Endothelial cell of umbilical vein (primary cell): ENCODE data around the gene RGS6. TPM values are rescaled to one million over a fixed set of nuclear protein-coding genes. Genes with fewer than 3 reads are reported as not detected.

ENCODE experiments used
- BruUV-seq: library from RNA; stranded (reverse); fragments of 400-500 nt; replicated peaks from 2 replicates; lab custom pipeline; 2021; lab: Mats Ljungman, UMichigan
- CTCF ChIA-PET: fragments of 300-600, 350-600 bp; sonication (Branson Sonifier 250); formaldehyde crosslinking; loops from one replicate; lab custom pipeline; 2021; ENCODE audit warnings: antibody characterized with exemption, inconsistent platforms; lab: Charles Lee
- POLR2A ChIA-PET: fragments of 300-600, 350-600 bp; sonication (Branson Sonifier 250); formaldehyde crosslinking; loops from one replicate; lab custom pipeline; 2021; ENCODE audit warnings: antibody characterized with exemption, inconsistent platforms; lab: Charles Lee
- DNase-seq: peaks from one replicate; pipeline ENCODE4 v3.0.0-alpha.2; 2011; ENCODE audit warnings: low read depth, low spot score
- FAIRE-seq: peaks from 2 replicates; lab custom pipeline; 2011; peaks lifted over from hg19 to GRCh38; lab: Jason Lieb, UNC
- H2AFZ ChIP-seq: 2 replicates; pipeline ENCODE4 v1.6.0; 2012; ENCODE audit warnings: low read depth, low read length, control low read depth, inconsistent platforms
- H3K27ac ChIP-seq: 2 replicates; pipeline ENCODE4 v1.5.1; 2011; ENCODE audit warnings: low read depth, mild to moderate bottlenecking, control low read depth, low read length, moderate library complexity; ENCODE audit not compliant: insufficient read depth
- H3K27me3 ChIP-seq, 2 experiments: 2 replicates each; pipeline versions ENCODE4 v1.6.0 to v1.6.1; 2011; ENCODE audit warnings: low read length in 2 of 2, mixed read lengths in 1 of 2; ENCODE audit not compliant: control insufficient read depth in 2 of 2, insufficient read depth in 2 of 2
- H3K36me3 ChIP-seq, 2 experiments: 2 replicates in 1 of 2; 3 replicates in 1 of 2; pipeline ENCODE4 v1.5.1; 2011; ENCODE audit warnings: low read length in 2 of 2, mild to moderate bottlenecking in 1 of 2, moderate library complexity in 1 of 2; ENCODE audit not compliant: control insufficient read depth in 2 of 2, insufficient read depth in 2 of 2; ENCODE audit errors: extremely low read depth in 1 of 2
- H3K4me1 ChIP-seq: 3 replicates; pipeline ENCODE4 v1.5.1; 2011; ENCODE audit warnings: mild to moderate bottlenecking, low read length; ENCODE audit not compliant: control insufficient read depth, insufficient read depth; ENCODE audit errors: extremely low read depth
- H3K4me2 ChIP-seq: 2 replicates; pipeline ENCODE4 v1.6.1; 2011; ENCODE audit warnings: low read length, control low read depth, mixed read lengths; ENCODE audit not compliant: insufficient read depth
- H3K4me3 ChIP-seq, 3 experiments: fragments of 200-600 bp in 1 of 3; sonication (generic), shearing (Covaris generic) in 1 of 3; replicated peaks in 1 of 3; 2 replicates each; pipeline ENCODE4 v1.5.1; 2011 to 2016; ENCODE audit warnings: control low read depth in 3 of 3, low read length in 3 of 3, mild to moderate bottlenecking in 2 of 3, inconsistent platforms in 1 of 3, low read depth in 1 of 3, moderate library complexity in 1 of 3; ENCODE audit not compliant: insufficient read depth in 1 of 3
- H3K79me2 ChIP-seq: 2 replicates; pipeline ENCODE4 v1.6.0; 2012; ENCODE audit warnings: low read length, inconsistent platforms; ENCODE audit not compliant: control insufficient read depth, insufficient read depth
- H3K9ac ChIP-seq: replicated peaks from 2 replicates; pipeline ENCODE3; 2011; ENCODE audit warnings: low read length, control low read depth; ENCODE audit not compliant: insufficient read depth; ENCODE audit errors: extremely low read depth
- H3K9me1 ChIP-seq: replicated peaks from 3 replicates; pipeline ENCODE4 v1.6.0; 2011; ENCODE audit warnings: mild to moderate bottlenecking, low read length; ENCODE audit not compliant: control insufficient read depth, insufficient read depth; ENCODE audit errors: extremely low read depth
- H3K9me3 ChIP-seq: replicated peaks from 2 replicates; pipeline ENCODE4 v1.5.1; 2012; ENCODE audit warnings: low read length, inconsistent platforms; ENCODE audit not compliant: control insufficient read depth, insufficient read depth
- H4K20me1 ChIP-seq: replicated peaks from 2 replicates; pipeline ENCODE3; 2011; ENCODE audit warnings: mild to moderate bottlenecking, low read length; ENCODE audit not compliant: control insufficient read depth, insufficient read depth; ENCODE audit errors: extremely low read depth
- CTCF ChIP-seq, 2 donors: IDR thresholded peaks; 1 replicate in 1 of 2; 2 replicates in 1 of 2; pipeline ENCODE4 v1.5.1; 2011; ENCODE audit warnings: low read length in 2 of 2, mild to moderate bottlenecking in 2 of 2, moderate library complexity in 2 of 2, control low read depth in 1 of 2, inconsistent platforms in 1 of 2, low read depth in 1 of 2; ENCODE audit not compliant: insufficient read depth in 1 of 2; ENCODE audit errors: extremely low read depth in 1 of 2
- EZH2 ChIP-seq: IDR thresholded peaks from 2 replicates; pipeline ENCODE4 v1.6.1; 2012; ENCODE audit warnings: borderline replicate concordance, low read depth, mild to moderate bottlenecking, moderate library complexity, low read length, inconsistent platforms; ENCODE audit not compliant: severe bottlenecking
- FOS ChIP-seq: IDR thresholded peaks from 2 replicates; pipeline ENCODE4 v1.6.1; 2011; ENCODE audit warnings: mild to moderate bottlenecking, low read length, moderate library complexity, borderline replicate concordance; ENCODE audit not compliant: insufficient read depth
- GATA2 ChIP-seq: IDR thresholded peaks from 2 replicates; pipeline ENCODE4 v1.7.0; 2011; ENCODE audit warnings: low read depth, mild to moderate bottlenecking, moderate library complexity, mixed read lengths, low read length; ENCODE audit not compliant: insufficient read length, insufficient read depth
- JUN ChIP-seq: IDR thresholded peaks from 2 replicates; pipeline ENCODE4 v1.6.1; 2011; ENCODE audit warnings: borderline replicate concordance, low read depth; ENCODE audit not compliant: insufficient read length, insufficient read depth
- MYC ChIP-seq: IDR thresholded peaks from one replicate; pipeline ENCODE4 v1.6.1; 2011; ENCODE audit warnings: mild to moderate bottlenecking, low read depth, low read length
- POLR2A ChIP-seq: IDR thresholded peaks from 2 replicates; pipeline ENCODE4 v1.6.1; 2012; ENCODE audit warnings: low read depth, mild to moderate bottlenecking, control low read depth, low read length
- POLR2AphosphoS5 ChIP-seq: IDR thresholded peaks from 2 replicates; pipeline ENCODE4 v1.6.1; 2012; ENCODE audit warnings: low read depth, mild to moderate bottlenecking, control low read depth, low read length, moderate library complexity; ENCODE audit not compliant: insufficient read depth
- dilution Hi-C: fragments of 300-500 bp; cut with MboI; formaldehyde crosslinking; loops from one replicate; pipeline ENCODE4 v1.15.0; 2019; ENCODE audit warnings: low sequenced_read_pairs; ENCODE audit not compliant: extremely low pct_ligation_motif_present
- intact Hi-C: fragments of 100-400 bp; cut with micrococcal nuclease; formaldehyde crosslinking; loops from one replicate; pipeline ENCODE4 v1.10.0; 2022
- polyA plus RNA-seq, 4 experiments: library from polyadenylated mRNA; depleted of rRNA in 3 of 4; stranded (reverse) in 3 of 4; unstranded in 1 of 4; fragments of >200 nt; gene quantifications; 2 replicates each; pipeline versions ENCODE4 v1.2.1 to v1.2.3, GENCODE V29; 2011 to 2012; ENCODE audit warnings: missing spikeins in 1 of 4
- total RNA-seq: library from RNA; stranded (reverse); gene quantifications from 2 replicates; pipeline ENCODE4 v1.2.3, GENCODE V29; 2021
- TF ChIP-seq, protein P1 (sequence below): IDR thresholded peaks from 2 replicates; pipeline ENCODE4 v1.6.1; 2011; ENCODE audit not compliant: insufficient read depth, insufficient read length

The RGS6 gene
- total and polyA plus RNA-seq, 2 donors (not counting 3 experiments of a cell fraction or from before 2014, with no cell fraction given), result not detected

GRCh38 chr14:72457641-72458040 lies 525.4 kb downstream of the RGS6 start:
- no peaks in the 10 kb centered on the region for H3K9me1 ChIP-seq
- ChIA-PET CTCF (no interaction called here), POLR2A (no interaction called here)
- H3K27me3 ChIP-seq, result no peaks in the 10 kb centered on the region
- no TSS peak for BruUV-seq
- H3K4me1 ChIP-seq, result no peaks in the 10 kb centered on the region
- H3K9me3 ChIP-seq, result no peaks in the 10 kb centered on the region
- dilution Hi-C loops (no loop called here), intact Hi-C loops (no loop called here)
- no peak for FAIRE-seq
- H3K4me3 ChIP-seq, result no peak overlapping the region
- H4K20me1 ChIP-seq, result no peaks in the 10 kb centered on the region
- TF ChIP-seq JUN (no peak), CTCF (IDR thresholded peaks at IDR 0.05; ENCODE audit: extremely low read depth in 1 of 2, insufficient read depth in 1 of 2, low read depth in 1 of 2, low read length in 2 of 2) (no peak), POLR2AphosphoS5 (no peak), POLR2A (no peak), MYC (no peak), EZH2 (no peak), GATA2 (no peak), FOS (no peak)
- TF ChIP-seq, protein P1, sequence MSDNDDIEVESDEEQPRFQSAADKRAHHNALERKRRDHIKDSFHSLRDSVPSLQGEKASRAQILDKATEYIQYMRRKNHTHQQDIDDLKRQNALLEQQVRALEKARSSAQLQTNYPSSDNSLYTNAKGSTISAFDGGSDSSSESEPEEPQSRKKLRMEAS, result no peak
- no peaks in the 10 kb centered on the region for H3K79me2 ChIP-seq
- no peak overlapping the region for H2AFZ ChIP-seq
- H3K4me2 ChIP-seq, result no peak overlapping the region
- no peak overlapping the region for H3K9ac ChIP-seq
- DNase-seq, result no peak
- H3K36me3 ChIP-seq, result no peaks in the 10 kb centered on the region
- no peak overlapping the region for H3K27ac ChIP-seq
